ENCODE measurements around the gene GRAMD2A. TPM values are rescaled to one million over a fixed set of nuclear protein-coding genes. Genes with fewer than 3 reads are reported as not detected.
A peak's percentile ranks its signal among the peaks of the same experiment; 100 is the strongest.

Gene GRAMD2A
- 0.06 TPM in 1 of 2 replicates, not detected in the other for total RNA-seq (2014; rRNA removed)
- not detected for polyA plus RNA-seq (2012)

DNA sequence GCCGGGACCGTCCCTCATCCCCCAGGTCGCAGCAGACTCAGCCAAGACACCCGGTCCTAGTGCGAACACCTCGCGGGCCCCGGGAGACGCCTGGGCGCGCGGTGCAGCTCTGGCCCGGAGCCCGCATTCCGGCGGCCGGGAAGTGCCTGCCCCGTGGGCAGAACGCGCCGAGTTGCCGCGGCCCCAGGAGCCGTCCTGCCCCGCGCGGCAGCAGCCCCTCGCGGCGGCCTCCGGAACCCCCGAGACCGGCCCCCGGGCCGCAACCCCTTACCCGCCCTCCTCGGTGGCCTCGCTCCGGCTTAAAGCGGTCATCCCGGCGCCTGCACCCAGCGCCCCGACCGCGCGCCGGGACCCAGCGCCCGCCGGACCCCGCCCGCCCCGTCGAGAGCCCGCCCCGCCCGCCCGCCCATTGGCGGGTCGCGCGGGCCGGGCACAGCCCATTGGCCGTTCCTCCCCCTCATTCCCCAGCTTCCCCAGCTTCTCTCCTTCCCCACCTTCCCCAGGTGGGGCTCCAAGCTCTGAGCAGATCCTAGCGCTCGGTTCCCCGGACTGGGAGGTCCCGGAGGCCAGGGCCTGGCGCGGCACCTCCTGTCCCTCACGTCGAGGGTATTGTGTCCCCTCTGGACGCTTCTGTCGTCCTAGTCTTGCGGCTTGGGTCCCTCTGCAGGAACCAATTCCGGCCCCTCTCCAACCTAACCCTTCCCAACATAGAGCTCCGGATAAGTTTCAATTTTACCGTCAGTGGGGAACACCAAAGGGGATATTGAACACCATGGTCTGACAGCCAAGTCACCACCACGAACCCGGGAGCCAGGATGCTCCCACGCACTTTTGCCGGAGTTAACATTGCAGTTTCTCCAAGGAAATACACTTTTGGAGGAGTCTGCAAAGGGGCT is at the start of gene GRAMD2A:
TSS of gene GRAMD2A (minus strand) at position 328 of the 896 bp plus-strand sequence.
- DNase-seq (ENCODE audit: low read depth), result no peak

DNA sequence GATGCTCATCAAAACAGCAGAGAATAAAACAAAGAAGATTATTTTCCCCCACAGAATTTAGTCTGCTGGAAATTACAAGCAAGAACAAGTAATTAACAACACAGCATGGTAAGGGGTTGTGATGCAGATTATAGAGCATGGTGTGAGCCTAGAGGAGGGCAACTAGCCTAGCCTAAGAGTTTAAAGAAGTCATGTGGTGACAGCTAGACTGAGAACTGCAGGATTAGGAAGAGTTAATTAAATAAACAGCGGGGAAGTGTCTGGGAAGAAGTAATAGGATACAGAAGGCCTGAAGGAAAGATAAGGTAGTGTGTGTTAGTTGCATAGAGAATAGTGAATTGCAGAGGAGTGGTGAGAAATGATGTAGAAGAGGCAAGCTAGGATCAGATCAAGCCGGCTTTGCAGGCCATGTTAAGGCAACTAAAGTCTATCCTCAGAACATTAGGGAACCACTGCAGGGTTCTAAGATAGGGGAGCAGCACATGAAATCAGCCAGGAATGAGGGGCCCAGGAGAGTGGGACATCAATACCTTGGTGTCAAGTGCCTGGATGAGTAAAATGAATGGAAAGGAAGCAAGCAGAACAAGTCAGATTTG is 45.3 kb upstream of the GRAMD2A start:
- no peak for DNase-seq (ENCODE audit: low read depth)

- no peak for DNase-seq (ENCODE audit: low read depth)
These were observed 42.1 kb upstream of the GRAMD2A start for GRCh38 chr15:72239652-72240051.

- no peak for DNase-seq (ENCODE audit: low read depth)
These were observed 41.0 kb upstream of the GRAMD2A start for GRCh38 chr15:72238586-72238985.

GRCh38 chr15:72237853-72238224 is 40.3 kb upstream of the GRAMD2A start:
- no peak for DNase-seq (ENCODE audit: low read depth)

DNA sequence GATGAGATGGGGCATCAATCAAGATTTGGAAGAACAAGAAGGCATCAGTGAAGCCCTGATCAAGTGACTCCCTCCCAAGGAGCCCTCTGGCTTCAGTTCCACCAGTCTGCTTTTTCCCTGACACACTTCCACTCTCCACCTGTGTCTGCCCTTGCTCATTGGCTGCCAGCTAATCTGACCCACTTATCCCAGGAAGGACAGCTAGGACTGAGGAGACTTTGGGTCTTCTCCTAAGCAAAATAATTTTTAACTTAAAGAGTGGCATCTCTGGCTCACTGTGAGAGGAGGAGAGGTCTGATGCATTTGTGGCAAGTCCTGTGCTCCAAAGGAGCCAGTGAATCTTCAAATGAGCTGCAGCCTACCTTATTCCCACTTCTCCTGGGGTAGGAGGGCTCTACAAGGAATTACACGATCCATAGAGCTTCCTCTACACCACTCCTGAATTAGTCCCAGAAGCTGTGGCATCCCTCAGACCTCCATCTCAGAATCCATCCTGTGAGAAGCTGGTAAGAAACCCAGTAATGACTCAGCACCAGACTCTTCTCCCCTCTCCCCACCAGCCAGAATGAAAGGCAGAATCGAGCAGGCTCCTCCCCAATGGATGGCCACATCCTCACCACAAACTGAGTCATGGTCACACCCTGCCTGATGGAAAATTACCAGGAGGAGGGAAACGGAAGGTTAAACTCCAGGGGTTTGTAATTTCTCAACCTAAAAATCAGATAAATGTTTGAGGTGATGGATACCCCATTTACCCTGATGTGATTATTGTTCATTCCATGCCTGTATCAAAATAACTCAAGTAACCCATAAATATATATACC is 39.7 kb upstream of the GRAMD2A start:
- peak; percentile 98 for DNase-seq (ENCODE audit: low read depth)

DNA sequence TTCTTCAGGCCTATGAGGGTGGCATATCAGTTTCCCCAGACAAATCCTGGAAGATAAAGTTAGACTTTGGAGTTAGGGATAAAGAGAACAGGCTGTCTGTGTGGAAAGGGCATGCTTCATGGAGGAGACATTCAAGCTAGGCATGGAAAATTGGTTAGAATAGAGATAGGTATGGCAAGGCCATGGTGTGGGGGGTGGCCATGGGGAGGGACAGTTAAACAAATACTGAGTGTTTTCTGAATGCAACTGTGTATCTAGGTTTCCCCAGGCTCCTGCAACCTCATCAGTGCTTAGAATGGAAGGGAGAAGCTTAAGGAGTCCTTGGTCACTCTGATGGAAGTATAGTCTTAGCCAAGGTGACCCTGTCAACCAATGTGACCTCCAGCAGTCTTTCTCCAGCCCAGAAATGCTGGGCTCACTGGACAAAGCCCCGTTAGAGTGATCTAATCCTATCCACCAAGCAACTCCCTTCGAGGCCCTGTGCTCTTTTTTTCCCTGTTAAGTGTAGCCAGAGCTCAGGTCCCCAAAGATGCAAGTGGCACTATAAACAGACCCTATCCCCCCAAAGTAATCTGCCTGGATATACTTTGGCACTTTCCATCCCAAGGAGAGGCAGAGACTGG is 38.9 kb upstream of the GRAMD2A start:
- no peak for DNase-seq (ENCODE audit: low read depth)

DNA sequence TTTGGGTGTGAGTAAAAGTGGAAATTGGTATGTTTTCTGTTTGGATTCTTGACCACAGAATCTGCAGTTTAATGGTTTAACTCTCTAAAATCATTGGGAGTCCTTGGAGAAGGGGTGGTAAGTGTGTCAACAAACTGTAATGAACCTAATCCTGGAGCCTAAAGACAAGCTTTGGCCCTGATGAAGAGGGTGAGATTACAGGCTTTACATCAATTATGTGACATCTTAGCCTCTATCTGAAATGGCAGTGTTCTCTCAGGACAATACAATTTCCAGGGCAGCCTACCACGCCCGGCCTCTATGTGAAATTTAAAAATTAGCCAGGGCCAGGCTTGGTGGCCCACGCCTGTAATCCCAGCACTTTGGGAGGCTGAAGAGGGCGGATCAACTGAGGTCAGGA is 37.7 kb upstream of the GRAMD2A start:
- DNase-seq (ENCODE audit: low read depth), result no peak

- no peak for DNase-seq (ENCODE audit: low read depth)
These were observed 36.2 kb upstream of the GRAMD2A start for GRCh38 chr15:72233769-72234168.

DNA sequence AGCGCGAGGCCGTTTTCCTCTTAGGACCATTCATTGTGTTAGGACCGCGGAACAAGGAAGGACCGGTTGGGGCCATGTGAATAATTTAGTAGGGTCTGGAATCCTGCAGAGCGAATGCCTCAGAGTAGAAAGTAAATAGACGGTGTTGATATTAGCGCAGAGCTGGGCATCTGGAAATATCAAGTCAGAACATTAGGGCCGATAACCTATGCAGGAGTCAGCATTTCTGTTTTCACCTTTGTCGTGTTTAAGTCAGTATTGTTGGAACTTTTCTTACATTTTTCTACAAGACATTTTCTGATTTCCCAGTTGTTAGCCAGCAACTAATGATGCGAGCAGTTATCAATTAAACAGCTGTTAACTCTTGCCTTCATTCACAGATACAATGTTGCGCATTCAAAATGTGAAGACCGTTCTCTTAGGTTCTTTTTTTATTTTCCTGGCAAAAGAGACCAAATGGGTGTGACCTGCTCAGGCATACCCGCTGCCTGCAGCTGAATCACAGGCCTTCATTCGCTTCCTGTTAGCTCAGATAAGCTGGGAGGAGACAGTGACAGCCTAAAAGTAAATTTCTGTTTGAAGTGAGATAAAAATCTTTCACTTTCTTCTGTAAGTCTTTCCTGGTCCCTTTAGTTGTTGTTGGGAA is 34.4 kb upstream of the GRAMD2A start:
- DNase-seq (ENCODE audit: low read depth), result peak; percentile 81

DNA sequence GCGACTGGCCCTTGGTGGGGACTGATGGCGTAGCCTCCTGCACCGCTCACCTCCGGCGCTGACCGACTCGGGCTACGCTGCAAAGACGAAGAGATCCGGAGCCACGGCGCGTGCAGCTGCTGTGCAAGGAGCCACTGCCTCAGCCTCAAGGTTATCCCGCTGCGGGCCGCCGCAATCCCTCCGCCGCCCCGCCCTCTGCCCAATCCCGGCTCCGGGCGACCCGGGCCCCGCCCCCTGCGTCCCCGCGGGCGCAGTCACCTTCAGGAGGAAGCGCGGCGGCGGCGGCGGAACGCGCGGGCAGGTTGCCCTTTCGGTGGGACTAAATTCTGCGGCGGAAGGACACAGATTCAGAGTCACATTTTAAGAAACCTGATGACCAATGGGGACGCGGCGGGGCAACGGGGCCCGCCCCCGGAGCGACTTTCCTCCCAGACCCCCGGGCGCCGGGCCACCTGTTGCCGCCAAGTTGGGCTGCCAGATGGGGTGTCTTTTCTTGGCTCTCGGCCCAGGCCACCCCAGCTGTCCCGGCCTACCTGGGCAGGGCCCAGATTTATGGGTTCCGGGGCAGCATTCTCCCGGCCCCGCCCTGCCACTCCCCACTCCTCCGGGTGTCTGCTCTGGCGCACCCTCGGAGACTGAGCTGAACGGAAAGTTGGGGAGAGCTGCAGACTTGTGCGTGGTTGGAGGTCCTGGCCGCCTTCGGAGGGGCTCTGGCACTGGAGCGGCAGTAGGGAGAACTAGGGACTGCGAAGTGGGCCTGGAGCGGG is 33.7 kb upstream of the GRAMD2A start, which contains the start of gene PKM:
TSS of gene PKM (minus strand) at position 125 of the 767 bp plus-strand sequence. CDS start 12,093 bp downstream, outside the sequence.
- DNase-seq (ENCODE audit: low read depth), result peak; percentile 99

GRCh38 chr15:72230197-72231065 is 32.8 kb upstream of the GRAMD2A start:
- peak; percentile 86 for DNase-seq (ENCODE audit: low read depth)

DNA sequence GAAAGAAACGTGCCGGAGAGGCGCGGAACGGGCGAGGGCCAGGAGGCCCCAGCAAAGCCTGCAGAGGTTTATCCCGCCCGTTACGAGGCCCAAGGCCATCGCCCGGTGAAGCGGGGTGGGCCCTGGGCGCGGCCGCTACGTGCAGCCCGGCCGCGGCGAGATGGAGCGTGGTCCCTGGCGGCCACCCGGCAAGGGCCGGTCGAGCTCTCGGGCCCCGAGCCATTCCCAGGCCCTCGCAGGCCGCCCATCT is 32.3 kb upstream of the GRAMD2A start:
- DNase-seq (ENCODE audit: low read depth), result no peak

DNA sequence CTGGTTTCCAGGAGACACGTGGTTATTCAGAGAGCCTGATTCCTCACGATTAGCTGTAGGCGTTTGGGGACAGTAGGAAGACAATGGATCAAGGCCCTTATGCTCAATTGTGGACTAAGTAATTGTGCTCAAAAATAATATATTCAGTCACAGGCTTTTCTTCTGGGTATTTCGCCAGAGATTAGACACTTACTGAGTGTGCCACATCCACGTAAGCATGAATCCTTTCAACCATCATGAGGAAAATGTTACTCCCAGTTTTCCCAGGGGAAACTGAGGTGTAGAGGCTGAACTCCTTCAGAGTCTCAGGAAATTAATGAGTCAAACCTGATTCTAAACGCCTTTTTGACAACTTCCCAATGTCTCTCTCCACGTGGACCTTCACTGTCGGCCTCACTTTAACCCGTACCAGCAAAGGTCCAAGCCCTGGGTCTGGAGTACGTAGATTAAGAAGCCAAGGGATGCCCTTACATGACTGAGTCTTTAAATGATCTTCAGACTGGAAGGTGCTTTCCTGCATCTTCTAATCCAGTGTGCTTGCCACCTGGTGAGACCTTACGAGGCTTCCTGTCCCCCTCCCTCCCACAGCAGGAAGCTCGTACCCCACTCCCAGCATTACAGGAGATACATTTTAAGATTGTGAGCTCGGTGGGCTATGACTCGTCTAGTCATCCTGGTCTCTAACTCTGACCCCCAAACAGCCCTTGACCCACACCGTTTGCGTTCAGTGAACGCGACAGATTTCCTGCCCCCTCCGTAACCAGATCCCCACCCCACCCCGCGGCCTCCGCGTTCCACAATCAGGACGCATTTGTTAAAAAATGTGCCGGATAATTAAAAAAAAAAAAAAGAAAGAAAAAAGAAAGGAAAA is 31.7 kb upstream of the GRAMD2A start:
- DNase-seq (ENCODE audit: low read depth), result no peak

DNA sequence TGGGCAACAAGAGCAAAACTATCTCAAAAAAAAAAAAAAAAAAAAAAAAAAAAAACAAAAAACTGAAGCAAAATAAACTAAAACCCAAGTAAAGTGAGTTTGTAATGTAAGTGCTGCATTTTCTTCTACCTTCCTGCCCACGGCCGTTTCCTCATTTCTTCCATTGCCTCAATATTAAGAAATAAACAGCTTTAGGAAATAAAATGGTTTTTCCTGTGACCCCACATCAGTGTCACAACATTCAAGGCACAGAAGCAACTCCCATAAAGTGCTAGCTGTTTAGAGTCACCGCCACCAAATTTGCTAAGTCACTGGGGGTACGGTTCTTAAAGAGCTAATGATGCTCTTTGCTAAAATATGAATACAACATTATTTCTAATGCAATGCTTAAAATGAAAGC is 30.1 kb upstream of the GRAMD2A start:
- DNase-seq (ENCODE audit: low read depth), result no peak

DNA sequence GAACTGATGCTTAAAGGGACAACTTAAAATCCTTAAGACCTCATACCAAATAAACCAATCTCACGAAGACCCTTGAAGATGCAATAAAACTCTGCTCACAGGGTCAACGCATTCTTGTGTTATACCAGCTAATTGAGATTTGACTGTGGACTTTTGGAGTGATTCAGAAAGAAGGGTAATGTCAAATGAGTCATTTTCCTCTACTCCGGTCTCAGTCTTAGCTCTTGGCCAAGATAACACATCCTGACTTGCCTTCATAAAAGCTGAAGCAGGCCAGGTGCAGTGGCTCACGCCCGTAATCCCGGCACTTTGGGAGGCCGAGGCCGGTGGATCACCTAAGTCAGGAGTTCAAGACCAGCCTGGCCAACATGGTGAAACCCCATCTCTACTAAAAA is 29.6 kb upstream of the GRAMD2A start:
- peak; percentile 88 for DNase-seq (ENCODE audit: low read depth)

DNA sequence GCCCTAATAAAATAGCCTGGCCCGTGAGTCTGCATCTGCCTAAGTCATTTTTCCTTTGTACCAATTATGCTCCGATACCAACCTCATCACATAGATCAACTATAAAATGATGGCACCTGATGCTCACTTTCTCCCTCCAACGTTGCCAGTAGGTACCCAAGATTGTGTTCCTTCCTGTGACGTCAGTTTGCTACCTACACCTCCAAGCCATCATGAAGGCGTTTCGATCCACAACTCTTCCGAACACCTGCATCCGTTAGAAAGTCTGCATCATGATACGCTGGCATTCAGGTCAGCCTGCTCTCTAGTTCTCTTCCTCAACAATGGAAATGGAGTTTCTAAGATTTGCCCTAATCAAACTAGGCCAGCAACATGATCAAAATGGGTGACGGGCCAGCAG is 25.7 kb upstream of the GRAMD2A start:
- DNase-seq (ENCODE audit: low read depth), result no peak

- peak; percentile 95 for DNase-seq (ENCODE audit: low read depth)
These were observed 24.8 kb upstream of the GRAMD2A start for GRCh38 chr15:72222393-72222792.

DNA sequence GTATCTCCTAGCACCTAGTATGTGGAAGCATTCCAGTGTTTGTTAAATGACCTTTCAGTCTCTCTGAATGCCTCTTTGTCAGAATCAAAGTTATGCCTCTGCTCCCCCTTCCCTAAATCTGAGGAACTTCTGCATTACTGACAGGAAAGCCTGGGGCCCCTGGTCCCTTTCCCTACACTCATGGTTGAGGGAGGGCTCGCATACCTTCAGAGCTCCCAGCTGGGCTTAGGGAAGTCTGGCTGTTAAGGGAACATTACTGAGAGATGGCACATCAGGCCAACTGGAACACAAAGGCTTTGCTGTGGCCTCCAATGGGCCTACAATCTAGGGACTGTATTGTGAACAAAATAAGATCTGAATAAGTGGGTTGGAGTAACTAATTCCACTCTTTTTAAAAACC is 23.1 kb upstream of the GRAMD2A start:
- no peak for DNase-seq (ENCODE audit: low read depth)

All from LHCN-M2 (cell line).